Retinal pigment epithelial cell (primary cell): ENCODE data around the gene KRTAP9-3.
"Not testable (repeated sequence)": the region's sequence is repeated elsewhere in the genome, so short reads cannot be mapped to it uniquely, and the experiment has no call there.

ENCODE experiments used
- DNase-seq: peaks from one replicate; pipeline ENCODE4 v3.0.0-alpha.2; 2010; ENCODE audit warnings: low read depth
- H3K4me3 ChIP-seq: 2 replicates; pipeline ENCODE4 v1.5.1; 2011; ENCODE audit warnings: mild to moderate bottlenecking, low read length, control low read depth, moderate library complexity
- CTCF ChIP-seq: conservative IDR thresholded peaks from 2 replicates; pipeline ENCODE4 v1.5.1; 2011; ENCODE audit warnings: low read depth, low read length, control low read depth, inconsistent platforms

The KRTAP9-3 gene

GRCh38 chr17:41256291-41256685 is 24.0 kb downstream of the KRTAP9-3 start:
- TF ChIP-seq CTCF = no peak
- no peak for DNase-seq
- no peak overlapping the region for H3K4me3 ChIP-seq

- no peak overlapping the region for H3K4me3 ChIP-seq
- no peak for DNase-seq
- no peak for TF ChIP-seq CTCF
These were observed 26.2 kb downstream of the KRTAP9-3 start for GRCh38 chr17:41258406-41258805.

- no peak for TF ChIP-seq CTCF
- no peak overlapping the region for H3K4me3 ChIP-seq
- DNase-seq = no peak
These were observed 31.0 kb downstream of the KRTAP9-3 start for GRCh38 chr17:41263212-41263611.

GRCh38 chr17:41264599-41264998 is 32.4 kb downstream of the KRTAP9-3 start:
- no peak for DNase-seq
- no peak overlapping the region for H3K4me3 ChIP-seq
- TF ChIP-seq CTCF = no peak

- no peak for DNase-seq
- no peak for TF ChIP-seq CTCF
- H3K4me3 ChIP-seq = no peak within 1 kb of the TSS
These were observed 32.8 kb downstream of the KRTAP9-3 start, which contains the start of gene KRTAP9-6 for GRCh38 chr17:41265078-41265477. TSS of gene KRTAP9-6 (plus strand) at chr17:41265378. CDS start at chr17:41265378, 0 bp downstream.

- TF ChIP-seq CTCF = no peak
- DNase-seq = no peak
- no peak overlapping the region for H3K4me3 ChIP-seq
These were observed 35.5 kb downstream of the KRTAP9-3 start for GRCh38 chr17:41267711-41268110.

- H3K4me3 ChIP-seq, DNase-seq: not testable (repeated sequence)
These were observed 39.1 kb downstream of the KRTAP9-3 start for GRCh38 chr17:41271323-41271722.

GRCh38 chr17:41271858-41272257 is 39.6 kb downstream of the KRTAP9-3 start:
- DNase-seq = no peak

GRCh38 chr17:41275648-41276190 is 43.5 kb downstream of the KRTAP9-3 start, which contains the start of gene KRTAP9-7:
TSS of gene KRTAP9-7 (plus strand) at chr17:41275698. CDS start at chr17:41275698, 0 bp downstream.
- H3K4me3 ChIP-seq, DNase-seq: not testable (repeated sequence)

More at GRCh38 chr17:41271858-41272257, 39.6 kb downstream of the KRTAP9-3 start:
- no peak for TF ChIP-seq CTCF
- no peak overlapping the region for H3K4me3 ChIP-seq
